Endometrium (tissue), 2 donors: ENCODE data around the gene PMFBP1.
"Not testable (repeated sequence)": the region's sequence is repeated elsewhere in the genome, so short reads cannot be mapped to it uniquely, and the experiment has no call there.

Source experiments
- FAIRE-seq: peaks from 2 replicates; lab custom pipeline; 2012; peaks lifted over from hg19 to GRCh38; lab: Jason Lieb, UNC
- donor health status: control.
- donor health status: control.

Gene PMFBP1

GRCh38 chr16:72107371-72107770 is 64.6 kb downstream of the PMFBP1 start:
- no peak for FAIRE-seq

- FAIRE-seq: no peak
Measured at GRCh38 chr16:72105978-72106377, 66.0 kb downstream of the PMFBP1 start.

- FAIRE-seq: no peak
Measured at GRCh38 chr16:72104905-72105304, 67.0 kb downstream of the PMFBP1 start.

- FAIRE-seq: no peak
Measured at GRCh38 chr16:72101195-72101594, 70.8 kb downstream of the PMFBP1 start.

- no peak for FAIRE-seq
Measured at GRCh38 chr16:72099377-72099818, 72.6 kb downstream of the PMFBP1 start.

GRCh38 chr16:72098936-72099335 is 73.0 kb downstream of the PMFBP1 start:
- no peak for FAIRE-seq

GRCh38 chr16:72094266-72094610 is 77.7 kb downstream of the PMFBP1 start:
- no peak for FAIRE-seq

- peak; percentile 99 for FAIRE-seq
Measured at GRCh38 chr16:72093448-72094265, 78.3 kb downstream of the PMFBP1 start, which contains the start of the genes DHX38 and TXNL4B. Gene DHX38, plus strand, starts transcription at chr16:72093847. Its CDS starts 2,311 bp downstream, at chr16:72096158. Gene TXNL4B, minus strand, starts transcription at chr16:72093620. Its CDS starts 2,871 bp downstream, at chr16:72090749.

GRCh38 chr16:72092832-72093447 is 79.0 kb downstream of the PMFBP1 start:
- no peak for FAIRE-seq

- no peak for FAIRE-seq
Measured at GRCh38 chr16:72091217-72091616, 80.7 kb downstream of the PMFBP1 start.

GRCh38 chr16:72085002-72085401 is 87.0 kb downstream of the PMFBP1 start:
- FAIRE-seq: no peak

- FAIRE-seq: no peak
Measured at GRCh38 chr16:72084445-72084844, 87.5 kb downstream of the PMFBP1 start.

- no peak for FAIRE-seq
Measured at GRCh38 chr16:72083778-72084404, 88.1 kb downstream of the PMFBP1 start.

- FAIRE-seq: not testable (repeated sequence)
Measured at GRCh38 chr16:72076991-72077706, 94.8 kb downstream of the PMFBP1 start.

- not testable (repeated sequence) for FAIRE-seq
Measured at GRCh38 chr16:72075067-72075466, 96.9 kb downstream of the PMFBP1 start.

GRCh38 chr16:72073560-72074230 is 98.3 kb downstream of the PMFBP1 start:
- FAIRE-seq: no peak

- FAIRE-seq: no peak
Measured at GRCh38 chr16:72072514-72073342, 99.2 kb downstream of the PMFBP1 start.
